Measurements from ENCODE around the gene RPL5.

DNA sequence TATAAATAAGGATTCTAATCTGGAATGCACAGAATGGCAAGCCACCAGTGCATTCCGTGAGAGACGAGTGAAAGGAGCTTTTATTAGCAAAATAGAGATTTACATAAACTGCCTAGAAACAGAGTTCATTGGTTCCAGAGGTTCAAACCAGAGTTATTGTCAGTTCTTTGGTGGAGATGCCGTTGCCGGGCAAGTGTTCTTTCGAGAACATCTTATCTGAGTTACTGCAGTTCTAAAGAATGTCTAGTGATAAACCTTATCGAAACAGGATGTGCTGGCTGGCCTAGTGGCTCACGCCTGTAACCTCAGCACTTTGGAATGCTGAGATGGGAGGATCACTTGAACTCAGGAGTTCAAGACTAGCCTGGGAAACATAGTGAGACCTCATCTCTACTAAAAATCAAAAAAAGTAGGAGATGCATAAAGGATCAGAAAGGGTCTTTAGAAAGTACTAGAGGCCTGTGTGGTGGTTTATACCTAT is 27.1 kb upstream of the RPL5 start:
- TF ChIP-seq, protein P1, sequence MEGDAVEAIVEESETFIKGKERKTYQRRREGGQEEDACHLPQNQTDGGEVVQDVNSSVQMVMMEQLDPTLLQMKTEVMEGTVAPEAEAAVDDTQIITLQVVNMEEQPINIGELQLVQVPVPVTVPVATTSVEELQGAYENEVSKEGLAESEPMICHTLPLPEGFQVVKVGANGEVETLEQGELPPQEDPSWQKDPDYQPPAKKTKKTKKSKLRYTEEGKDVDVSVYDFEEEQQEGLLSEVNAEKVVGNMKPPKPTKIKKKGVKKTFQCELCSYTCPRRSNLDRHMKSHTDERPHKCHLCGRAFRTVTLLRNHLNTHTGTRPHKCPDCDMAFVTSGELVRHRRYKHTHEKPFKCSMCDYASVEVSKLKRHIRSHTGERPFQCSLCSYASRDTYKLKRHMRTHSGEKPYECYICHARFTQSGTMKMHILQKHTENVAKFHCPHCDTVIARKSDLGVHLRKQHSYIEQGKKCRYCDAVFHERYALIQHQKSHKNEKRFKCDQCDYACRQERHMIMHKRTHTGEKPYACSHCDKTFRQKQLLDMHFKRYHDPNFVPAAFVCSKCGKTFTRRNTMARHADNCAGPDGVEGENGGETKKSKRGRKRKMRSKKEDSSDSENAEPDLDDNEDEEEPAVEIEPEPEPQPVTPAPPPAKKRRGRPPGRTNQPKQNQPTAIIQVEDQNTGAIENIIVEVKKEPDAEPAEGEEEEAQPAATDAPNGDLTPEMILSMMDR (IDR thresholded peaks at IDR 0.05 in 8 of 11, conservative IDR thresholded peaks at IDR 0.05 in 3 of 11) = no peak
- peak in 1 of 3 donors; percentile 53 for TF ChIP-seq POLR2AphosphoS5 (IDR thresholded peaks at IDR 0.05)

Measured in spleen (tissue), 7 donors.